C4-2B (cell line): ENCODE data around the gene MT1HL1.
"Not testable (repeated sequence)": the region's sequence is repeated elsewhere in the genome, so short reads cannot be mapped to it uniquely, and the experiment has no call there.

Source experiments
- H3K27ac ChIP-seq: fragments of 450-650 bp; 2 replicates; pipeline ENCODE4 v1.5.1; 2017
- CTCF ChIP-seq: fragments of 450-650 bp; conservative IDR thresholded peaks from 2 replicates; pipeline ENCODE4 v1.5.1; 2017; ENCODE audit warnings: mild to moderate bottlenecking
- ZFX ChIP-seq: fragments of 450-650 bp; IDR thresholded peaks from 2 replicates; pipeline ENCODE4 v1.6.1; 2017

The MT1HL1 gene

GRCh38 chr1:236990052-236990445, 14.2 kb downstream of the MT1HL1 start:
- TF ChIP-seq CTCF (no peak), ZFX (no peak)

GRCh38 chr1:236989290-236990051, 14.8 kb downstream of the MT1HL1 start:
- no peak overlapping the region for H3K27ac ChIP-seq
- TF ChIP-seq CTCF = no peak
- TF ChIP-seq ZFX = no peak

More at GRCh38 chr1:236990052-236990445, 14.2 kb downstream of the MT1HL1 start:
- no peak overlapping the region for H3K27ac ChIP-seq

GRCh38 chr1:236983818-236984217, 20.4 kb downstream of the MT1HL1 start:
- no peak overlapping the region for H3K27ac ChIP-seq
- TF ChIP-seq ZFX (no peak), CTCF (no peak)

GRCh38 chr1:236982380-236982779, 21.9 kb downstream of the MT1HL1 start:
- TF ChIP-seq ZFX (no peak), CTCF (no peak)
- H3K27ac ChIP-seq = no peak overlapping the region

- not testable (repeated sequence) for H3K27ac ChIP-seq
Measured at GRCh38 chr1:236981431-236981830, 22.8 kb downstream of the MT1HL1 start.

- no peak overlapping the region for H3K27ac ChIP-seq
- TF ChIP-seq ZFX (no peak), CTCF (no peak)
Measured at GRCh38 chr1:236980673-236981072, 23.6 kb downstream of the MT1HL1 start.

GRCh38 chr1:236979149-236979900, 24.9 kb downstream of the MT1HL1 start:
- TF ChIP-seq ZFX (no peak), CTCF (no peak)

GRCh38 chr1:236978740-236979139, 25.5 kb downstream of the MT1HL1 start:
- H3K27ac ChIP-seq = no peak overlapping the region
- TF ChIP-seq ZFX (no peak), CTCF (no peak)

More at GRCh38 chr1:236979149-236979900, 24.9 kb downstream of the MT1HL1 start:
- no peak overlapping the region for H3K27ac ChIP-seq
